Measurements from ENCODE around the gene CACNG1. TPM values are rescaled to one million over a fixed set of nuclear protein-coding genes. Genes with fewer than 3 reads are reported as not detected.

The CACNG1 gene
- total RNA-seq, 1 donor from 2014 or later: not detected

DNA sequence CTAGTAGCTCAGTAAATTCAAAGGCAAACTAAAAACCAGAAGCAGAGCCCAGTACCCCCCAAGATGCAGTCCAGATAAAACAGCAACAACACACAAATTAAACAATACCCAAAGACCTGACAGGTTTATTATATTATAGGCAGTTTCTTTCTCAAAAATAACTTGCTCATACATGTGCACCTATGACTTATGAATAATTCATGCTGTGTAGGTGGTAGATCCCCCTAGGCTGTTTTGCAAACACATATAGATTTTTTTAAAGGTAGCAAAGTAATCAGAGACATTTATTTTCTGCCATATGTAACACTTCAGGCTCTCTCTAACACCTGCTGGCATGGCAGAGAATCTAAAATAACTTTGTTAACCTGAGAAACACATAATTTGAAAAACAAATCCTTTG lies 27.2 kb downstream of the CACNG1 start:
- TF ChIP-seq, protein P1, sequence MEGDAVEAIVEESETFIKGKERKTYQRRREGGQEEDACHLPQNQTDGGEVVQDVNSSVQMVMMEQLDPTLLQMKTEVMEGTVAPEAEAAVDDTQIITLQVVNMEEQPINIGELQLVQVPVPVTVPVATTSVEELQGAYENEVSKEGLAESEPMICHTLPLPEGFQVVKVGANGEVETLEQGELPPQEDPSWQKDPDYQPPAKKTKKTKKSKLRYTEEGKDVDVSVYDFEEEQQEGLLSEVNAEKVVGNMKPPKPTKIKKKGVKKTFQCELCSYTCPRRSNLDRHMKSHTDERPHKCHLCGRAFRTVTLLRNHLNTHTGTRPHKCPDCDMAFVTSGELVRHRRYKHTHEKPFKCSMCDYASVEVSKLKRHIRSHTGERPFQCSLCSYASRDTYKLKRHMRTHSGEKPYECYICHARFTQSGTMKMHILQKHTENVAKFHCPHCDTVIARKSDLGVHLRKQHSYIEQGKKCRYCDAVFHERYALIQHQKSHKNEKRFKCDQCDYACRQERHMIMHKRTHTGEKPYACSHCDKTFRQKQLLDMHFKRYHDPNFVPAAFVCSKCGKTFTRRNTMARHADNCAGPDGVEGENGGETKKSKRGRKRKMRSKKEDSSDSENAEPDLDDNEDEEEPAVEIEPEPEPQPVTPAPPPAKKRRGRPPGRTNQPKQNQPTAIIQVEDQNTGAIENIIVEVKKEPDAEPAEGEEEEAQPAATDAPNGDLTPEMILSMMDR (IDR thresholded peaks at IDR 0.05; ENCODE audit: borderline replicate concordance): no peak
- H3K4me3 ChIP-seq: no peak overlapping the region
- H3K27me3 ChIP-seq (ENCODE audit: low read depth): no peaks in the 10 kb centered on the region
- H3K4me1 ChIP-seq: no peaks in the 10 kb centered on the region
- H3K36me3 ChIP-seq: peaks cover 6% of the 10 kb centered on the region
- H3K27ac ChIP-seq (replicated peaks): no peak overlapping the region
- no peak for DNase-seq
- intact Hi-C loops (cut with micrococcal nuclease): no loop called here
- H3K9me3 ChIP-seq (replicated peaks): no peaks in the 10 kb centered on the region

GRCh38 chr17:67072885-67073284 lies 28.5 kb downstream of the CACNG1 start:
- H3K4me3 ChIP-seq: no peak overlapping the region
- H3K4me1 ChIP-seq: no peaks in the 10 kb centered on the region
- H3K27ac ChIP-seq (replicated peaks): no peak overlapping the region
- H3K27me3 ChIP-seq (ENCODE audit: low read depth): no peaks in the 10 kb centered on the region
- H3K9me3 ChIP-seq (replicated peaks): no peaks in the 10 kb centered on the region
- DNase-seq: no peak
- peaks cover 14% of the 10 kb centered on the region for H3K36me3 ChIP-seq
- TF ChIP-seq, protein P1 (IDR thresholded peaks at IDR 0.05; ENCODE audit: borderline replicate concordance): no peak
- intact Hi-C loops (cut with micrococcal nuclease): no loop called here

DNA sequence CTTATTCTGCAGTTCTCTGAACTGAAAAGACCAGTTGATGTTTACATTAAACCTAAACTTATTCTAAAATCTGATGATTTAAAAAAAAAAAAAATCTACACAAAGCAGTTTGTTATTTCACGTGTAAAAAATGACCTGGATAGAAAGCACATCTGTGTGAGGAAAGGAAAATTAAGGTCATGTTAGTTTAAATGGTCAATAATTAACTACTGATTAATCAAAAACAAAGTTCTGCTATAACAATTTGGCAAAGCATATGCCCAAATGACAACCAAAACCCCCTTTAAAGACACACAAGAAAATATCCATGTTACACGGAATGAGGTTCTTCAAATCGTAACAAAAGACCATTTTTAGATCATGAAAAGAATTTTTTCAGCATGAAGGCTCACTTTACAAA lies 30.4 kb downstream of the CACNG1 start:
- no peaks in the 10 kb centered on the region for H3K9me3 ChIP-seq (replicated peaks)
- TF ChIP-seq, protein P1 (IDR thresholded peaks at IDR 0.05; ENCODE audit: borderline replicate concordance): no peak
- H3K4me1 ChIP-seq: no peaks in the 10 kb centered on the region
- intact Hi-C loops (cut with micrococcal nuclease): no loop called here
- no peaks in the 10 kb centered on the region for H3K27me3 ChIP-seq (ENCODE audit: low read depth)
- no peak for DNase-seq
- no peak overlapping the region for H3K4me3 ChIP-seq
- H3K36me3 ChIP-seq: peaks cover 20% of the 10 kb centered on the region
- H3K27ac ChIP-seq (replicated peaks): no peak overlapping the region

DNA sequence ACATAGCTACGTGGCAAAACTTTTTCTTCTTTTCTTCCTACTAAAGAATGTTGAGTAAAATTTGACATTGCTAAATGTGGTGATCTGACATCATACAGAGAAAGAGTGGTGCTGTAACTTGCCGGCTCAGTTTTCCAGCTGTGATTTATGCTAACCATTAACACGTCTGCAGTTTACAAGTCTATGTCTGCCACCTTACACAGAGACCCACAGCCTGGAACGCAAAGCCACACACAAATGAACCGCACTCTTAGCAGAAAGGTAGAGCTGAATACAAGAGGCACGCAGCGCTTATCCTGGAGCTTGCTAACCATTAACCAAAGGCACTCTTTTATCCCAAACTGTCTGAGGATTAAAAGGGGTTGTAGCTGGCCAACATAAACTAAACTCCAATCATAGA lies 31.9 kb downstream of the CACNG1 start:
- no peaks in the 10 kb centered on the region for H3K27me3 ChIP-seq (ENCODE audit: low read depth)
- peaks cover 23% of the 10 kb centered on the region for H3K36me3 ChIP-seq
- intact Hi-C loops (cut with micrococcal nuclease): no loop called here
- TF ChIP-seq, protein P1 (IDR thresholded peaks at IDR 0.05; ENCODE audit: borderline replicate concordance): no peak
- H3K27ac ChIP-seq (replicated peaks): no peak overlapping the region
- no peak for DNase-seq
- H3K4me3 ChIP-seq: no peak overlapping the region
- H3K4me1 ChIP-seq: peaks cover 3% of the 10 kb centered on the region
- no peaks in the 10 kb centered on the region for H3K9me3 ChIP-seq (replicated peaks)

- Histone ChIP-seq H3K27ac (replicated peaks) (no peak overlapping the region), H3K36me3 (peaks cover 34% of the 10 kb centered on the region), H3K9me3 (replicated peaks) (no peaks in the 10 kb centered on the region), H3K27me3 (ENCODE audit: low read depth) (no peaks in the 10 kb centered on the region), H3K4me1 (peaks cover 7% of the 10 kb centered on the region), H3K4me3 (no peak overlapping the region)
- no peak for DNase-seq
- intact Hi-C loops (cut with micrococcal nuclease): no loop called here
- TF ChIP-seq, protein P1 (IDR thresholded peaks at IDR 0.05; ENCODE audit: borderline replicate concordance): no peak
Measured at GRCh38 chr17:67078292-67078691, 33.9 kb downstream of the CACNG1 start.

DNA sequence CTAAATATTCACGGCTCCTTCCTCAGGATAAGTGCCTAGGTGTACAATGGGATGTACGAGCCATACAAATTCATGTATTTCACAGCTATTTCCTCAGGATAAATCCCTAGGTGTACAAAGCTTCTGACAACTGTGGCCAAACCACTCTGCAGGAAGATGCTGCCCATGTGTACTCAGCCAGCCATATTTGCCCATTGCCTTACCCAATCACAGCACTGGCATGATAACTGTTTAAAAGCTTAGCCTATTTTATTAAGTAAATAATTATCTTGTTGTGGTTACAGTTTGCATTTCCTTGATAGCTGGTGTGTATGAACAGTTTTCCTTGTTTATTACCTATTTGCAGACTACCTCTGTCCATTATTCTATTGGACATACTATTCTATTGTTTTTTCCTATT lies 35.1 kb downstream of the CACNG1 start:
- Histone ChIP-seq H3K9me3 (replicated peaks) (no peaks in the 10 kb centered on the region), H3K4me1 (peaks cover 7% of the 10 kb centered on the region), H3K27me3 (ENCODE audit: low read depth) (no peaks in the 10 kb centered on the region), H3K36me3 (peaks cover 31% of the 10 kb centered on the region), H3K27ac (replicated peaks) (no peak overlapping the region), H3K4me3 (no peak overlapping the region)
- intact Hi-C loops (cut with micrococcal nuclease): no loop called here
- no peak for DNase-seq
- TF ChIP-seq, protein P1 (IDR thresholded peaks at IDR 0.05; ENCODE audit: borderline replicate concordance): no peak

Data from left ventricle myocardium inferior (tissue), 1 donor.